Dermis microvascular lymphatic vessel endothelial cell (primary cell): ENCODE measurements around the gene TRIAP1. TPM values are rescaled to one million over a fixed set of nuclear protein-coding genes. Genes with fewer than 3 reads are reported as not detected.
"Not testable (repeated sequence)": the region's sequence is repeated elsewhere in the genome, so short reads cannot be mapped to it uniquely, and the experiment has no call there.

Source experiments
- DNase-seq, 2 donors: peaks; one replicate each; pipeline versions ENCODE4 v3.0.0 to v3.0.0-alpha.2; 2010; ENCODE audit warnings: low read depth in 2 of 2
- total RNA-seq: library from RNA; depleted of rRNA; stranded (reverse); fragments of >200 nt; gene quantifications from 2 replicates; pipeline ENCODE4 v1.2.1, GENCODE V29; 2014

TRIAP1 gene
- total RNA-seq, 1 donor from 2014 or later, result 30.3 TPM

DNA sequence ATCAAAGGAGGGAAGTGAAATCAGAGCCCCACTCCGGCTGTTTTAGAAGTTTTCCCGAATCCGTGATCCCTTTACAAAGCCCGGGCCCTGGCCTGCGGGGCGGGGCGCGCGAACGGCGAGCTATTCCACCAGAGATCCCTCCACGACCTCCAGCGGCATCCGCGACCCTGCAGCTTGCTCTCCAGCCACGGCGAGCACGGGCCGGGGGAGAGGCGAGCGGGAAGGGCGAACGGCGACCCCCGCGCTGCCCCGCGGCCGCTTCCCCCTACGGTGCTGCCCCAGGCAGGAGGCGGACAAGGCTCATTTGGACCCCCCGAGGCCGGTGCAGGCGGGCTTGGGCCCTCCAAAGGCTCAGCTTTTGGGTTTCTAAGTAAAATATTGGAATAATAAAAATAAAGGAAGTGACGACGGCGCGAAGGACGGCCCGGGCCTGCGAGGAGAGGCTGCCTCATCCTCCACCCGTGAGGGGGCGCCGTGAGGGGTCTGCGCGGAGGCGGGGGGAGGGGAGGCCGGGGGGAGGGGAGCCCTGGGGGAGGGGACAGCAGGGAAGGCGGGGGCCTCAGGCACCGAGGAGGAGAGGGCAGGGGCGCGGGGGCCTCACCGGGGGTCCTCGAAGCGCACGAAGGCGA lies 22.8 kb upstream of the TRIAP1 start:
- peak in 1 of 2 donors; percentile 57 for DNase-seq

DNA sequence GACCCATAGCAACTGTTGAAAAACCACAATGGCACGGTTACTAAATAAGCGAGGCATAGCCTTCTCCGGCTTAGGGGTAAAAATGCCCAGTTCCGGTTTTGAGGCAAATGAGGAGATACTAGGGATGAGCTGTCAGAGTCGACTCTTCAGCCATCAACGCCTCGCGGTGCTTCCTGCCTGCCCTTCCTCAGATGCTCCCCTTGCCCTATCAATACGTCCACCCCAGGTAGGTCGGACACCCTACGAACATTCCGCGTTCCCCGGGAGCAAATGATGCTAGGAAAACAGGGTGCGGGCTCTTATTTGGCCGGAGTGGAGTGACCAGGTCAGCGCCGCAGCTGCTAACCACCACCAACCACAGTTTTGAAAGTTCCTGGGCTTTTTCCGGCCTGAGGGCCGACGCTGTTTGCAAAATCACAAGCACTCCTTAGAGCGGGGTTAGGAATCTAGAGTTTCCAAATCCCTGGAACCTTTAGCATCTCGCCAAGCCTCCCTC lies 22.2 kb upstream of the TRIAP1 start:
- DNase-seq, result peak in 1 of 2 donors; percentile 51

DNA sequence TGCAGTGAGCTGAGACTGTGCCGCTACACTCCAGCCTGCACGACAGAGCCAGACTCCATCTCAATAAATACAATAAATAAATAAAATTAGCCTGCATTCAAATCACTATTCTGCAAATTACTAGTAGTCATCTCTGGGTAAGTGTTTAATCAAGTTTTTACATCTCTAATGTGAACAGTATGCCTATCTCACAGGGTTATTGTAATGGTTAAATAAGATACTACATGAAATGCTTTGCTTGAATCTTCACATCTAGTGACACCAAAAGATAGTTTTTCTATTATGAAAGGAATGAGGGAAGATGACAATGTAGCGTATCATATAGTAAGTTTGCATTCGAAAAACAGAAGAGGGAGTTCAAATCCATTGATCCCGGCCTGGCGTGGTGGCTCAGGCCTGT lies 21.3 kb upstream of the TRIAP1 start:
- no peak for DNase-seq

DNA sequence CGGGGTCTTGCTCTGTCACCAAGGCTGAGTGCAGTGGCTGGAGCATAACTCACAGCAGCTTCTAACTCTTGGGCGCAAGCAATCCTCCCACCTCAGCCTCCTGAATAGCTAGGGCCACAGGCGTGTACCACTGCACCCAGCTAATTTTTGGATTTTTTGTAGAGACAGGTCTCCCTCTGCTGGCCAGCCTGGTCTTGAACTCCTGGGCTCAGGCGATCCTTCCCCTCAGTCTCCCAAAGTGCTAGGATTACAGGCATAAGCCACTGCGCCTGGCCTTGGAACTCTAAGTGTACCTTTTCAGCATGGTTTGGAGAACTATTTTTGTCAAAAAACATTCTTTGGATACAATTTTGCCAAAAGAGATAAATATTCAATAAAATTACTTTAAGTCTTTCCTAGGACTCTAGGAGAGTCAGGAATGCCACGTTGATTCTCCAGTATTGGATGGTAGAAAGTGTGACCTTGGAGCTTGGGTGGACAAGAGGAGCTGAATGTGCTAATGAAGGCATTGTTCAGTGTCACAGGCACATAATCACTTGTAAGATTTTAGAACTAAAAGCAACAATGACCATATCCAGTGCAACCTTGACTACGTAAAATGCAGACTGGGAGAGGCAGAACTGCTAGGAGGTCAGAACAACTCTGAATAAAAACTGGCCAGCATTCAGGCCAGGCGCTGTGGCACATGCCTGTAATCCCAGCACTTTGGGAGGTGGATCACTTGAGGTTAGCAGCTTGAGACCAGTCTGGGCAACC lies 20.6 kb upstream of the TRIAP1 start:
- DNase-seq, result peak in 1 of 2 donors; percentile 45

GRCh38 chr12:120465756-120466155 lies 19.6 kb upstream of the TRIAP1 start:
- no peak for DNase-seq

GRCh38 chr12:120463712-120464111 lies 17.5 kb upstream of the TRIAP1 start:
- no peak for DNase-seq

DNA sequence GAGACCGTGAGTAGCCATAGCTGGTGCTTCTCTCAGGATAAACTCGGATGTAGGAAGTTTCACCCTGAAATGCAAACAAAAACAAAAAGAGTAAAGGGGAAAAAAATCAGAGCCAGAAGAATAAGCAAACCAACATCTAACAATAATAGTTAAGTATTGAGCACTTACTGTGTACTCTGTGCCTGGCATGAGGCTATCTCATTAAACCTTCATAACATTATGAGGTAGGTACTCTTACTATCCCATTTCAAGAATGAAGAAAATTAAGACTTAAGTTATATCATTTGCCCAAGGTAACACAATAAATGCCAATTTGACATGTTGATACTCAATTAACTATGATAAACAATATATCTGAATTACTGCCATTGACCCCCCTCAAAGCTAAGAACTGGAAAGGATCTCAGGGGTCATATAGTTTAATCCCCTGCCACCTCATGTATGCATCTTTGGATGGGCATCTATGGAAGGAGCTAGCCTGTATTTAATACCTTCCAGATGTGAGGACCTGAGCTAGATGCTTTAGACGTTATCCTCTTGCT lies 16.0 kb upstream of the TRIAP1 start:
- DNase-seq, result no peak

- no peak for DNase-seq
Measured at GRCh38 chr12:120460157-120460556, 14.0 kb upstream of the TRIAP1 start.

GRCh38 chr12:120457133-120457532 lies 10.9 kb upstream of the TRIAP1 start:
- DNase-seq, result peak in 1 of 2 donors; percentile 25

DNA sequence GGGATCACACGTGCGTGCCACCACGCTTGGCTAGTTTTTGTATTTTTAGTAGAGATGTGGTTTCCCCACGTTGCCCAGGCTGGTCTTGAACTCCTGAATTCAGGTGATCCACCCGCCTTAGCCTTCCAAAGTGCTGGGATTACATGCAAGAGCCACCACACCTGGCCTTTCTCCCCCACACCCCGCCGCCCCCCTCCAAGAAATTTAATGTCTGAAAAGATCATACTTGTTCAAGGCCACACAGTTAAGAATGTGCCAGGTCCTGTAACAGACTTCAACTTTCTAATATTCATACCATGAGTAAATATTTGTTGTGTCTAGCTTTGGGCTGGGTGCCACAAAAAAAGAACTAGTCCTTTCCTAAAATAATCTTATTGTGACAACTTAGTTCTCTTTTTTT lies 9.1 kb upstream of the TRIAP1 start:
- no peak for DNase-seq

GRCh38 chr12:120453977-120454376 lies 7.8 kb upstream of the TRIAP1 start:
- DNase-seq, result peak in 1 of 2 donors; percentile 40

- no peak for DNase-seq
Measured at GRCh38 chr12:120453060-120453750, 7.0 kb upstream of the TRIAP1 start.

DNA sequence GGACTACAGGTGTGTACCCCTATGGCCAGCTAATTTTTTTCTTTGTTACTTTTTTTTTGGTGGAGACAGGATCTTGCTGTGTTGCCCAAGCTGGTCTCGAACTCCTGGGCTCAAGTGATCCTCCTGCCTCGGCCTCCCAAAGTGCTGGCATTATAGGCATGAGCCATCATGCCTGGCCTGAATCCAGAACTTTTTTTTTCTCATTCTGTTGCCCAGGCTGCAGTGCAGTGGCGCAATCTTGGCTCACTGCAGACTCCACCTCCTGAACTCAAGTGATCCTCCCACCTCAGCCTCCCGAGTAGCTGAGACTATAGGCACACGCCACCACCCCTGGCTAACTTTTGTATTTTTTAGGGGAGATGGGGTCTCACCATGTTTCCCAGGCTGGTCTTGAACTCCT lies 6.3 kb upstream of the TRIAP1 start:
- DNase-seq, result not testable (repeated sequence)

GRCh38 chr12:120447992-120448391 lies 1.8 kb upstream of the TRIAP1 start:
- no peak for DNase-seq

- DNase-seq, result not testable (repeated sequence)
Measured at GRCh38 chr12:120446844-120447178, 627 bp upstream of the TRIAP1 start.

GRCh38 chr12:120444676-120445075 lies 1.5 kb downstream of the TRIAP1 start:
- DNase-seq, result no peak

- DNase-seq, result peak; percentile 52 to 79
Measured at GRCh38 chr12:120439646-120440247, 6.4 kb downstream of the TRIAP1 start.

DNA sequence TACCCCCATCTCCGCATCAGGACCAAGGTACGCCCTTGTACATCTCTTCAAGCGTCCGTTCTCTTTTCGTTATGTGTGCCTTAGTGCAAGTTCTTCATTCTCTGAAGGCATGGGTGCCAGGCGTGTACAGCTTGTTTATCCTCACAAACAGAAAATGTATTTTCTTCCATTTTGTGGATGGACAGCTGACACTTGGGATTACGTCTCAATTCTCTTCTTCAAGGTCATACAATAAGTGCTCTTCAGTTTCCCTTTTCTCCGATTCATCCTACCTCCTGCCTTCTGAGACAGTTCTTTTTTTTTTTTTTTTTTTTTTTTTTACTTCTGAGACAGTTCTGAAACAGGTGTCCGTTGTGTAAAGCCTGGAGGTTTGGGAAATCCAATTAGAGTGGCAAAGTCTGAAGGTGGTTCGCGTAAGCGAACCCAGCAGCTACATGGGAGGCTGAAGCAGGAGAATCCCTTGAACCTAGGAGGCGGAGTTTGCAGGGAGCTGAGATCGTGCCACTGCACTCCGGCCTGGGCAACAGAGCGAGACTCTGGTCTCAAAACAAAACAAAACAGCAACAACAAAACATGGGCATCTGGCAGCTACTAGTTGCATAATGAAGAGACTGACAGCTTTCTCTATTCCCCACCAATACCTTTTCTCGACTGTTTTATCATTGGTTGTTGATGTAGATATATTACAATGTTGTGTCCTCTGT lies 7.5 kb downstream of the TRIAP1 start:
- DNase-seq, result peak in 1 of 2 donors; percentile 11

DNA sequence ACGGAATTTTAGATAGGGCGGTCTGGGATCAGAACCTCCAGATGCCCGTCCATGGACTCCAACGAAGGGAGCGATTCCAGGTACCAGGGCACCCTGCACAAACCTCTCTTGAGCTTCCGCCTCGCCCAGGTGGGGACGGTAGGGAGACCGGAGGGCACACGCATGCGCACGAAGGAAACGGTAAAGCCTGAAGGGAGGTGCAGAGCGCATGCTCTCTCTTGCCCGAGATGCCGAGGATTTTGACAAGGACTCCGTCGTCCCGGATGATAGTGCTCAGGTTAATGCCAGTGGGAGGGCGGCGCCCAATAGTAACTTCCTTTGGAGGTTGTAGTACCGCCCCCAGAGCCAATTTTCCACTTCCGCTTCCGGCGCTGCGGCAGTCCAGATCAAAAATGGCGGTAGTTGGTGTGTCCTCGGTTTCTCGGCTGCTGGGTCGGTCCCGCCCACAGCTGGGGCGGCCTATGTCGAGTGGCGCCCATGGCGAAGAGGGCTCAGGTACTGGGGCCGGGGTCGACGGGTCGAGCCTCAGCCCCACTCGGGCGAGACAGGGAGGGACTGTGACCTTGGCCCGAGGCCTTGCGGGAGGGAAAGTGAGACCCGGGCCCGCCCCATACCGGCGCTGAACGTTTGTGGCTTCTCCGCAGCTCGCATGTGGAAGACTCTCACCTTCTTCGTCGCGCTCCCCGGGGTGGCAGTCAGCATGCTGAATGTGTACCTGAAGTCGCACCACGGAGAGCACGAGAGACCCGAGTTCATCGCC lies 8.3 kb downstream of the TRIAP1 start, which contains the start of gene COX6A1:
Gene COX6A1 (plus strand): TSS at position 379 of the 760 bp plus-strand sequence. CDS start 14 bp downstream, at position 393.
- peak; percentile 89 to 94 for DNase-seq
